Endothelial cell of umbilical vein (primary cell): ENCODE data around the gene NBPF10. TPM values are rescaled to one million over a fixed set of nuclear protein-coding genes. Genes with fewer than 3 reads are reported as not detected.

Source experiments
- polyA plus RNA-seq, 4 experiments: library from polyadenylated mRNA; depleted of rRNA in 3 of 4; stranded (reverse) in 3 of 4; unstranded in 1 of 4; fragments of >200 nt; gene quantifications; 2 replicates each; pipeline versions ENCODE4 v1.2.1 to v1.2.3, GENCODE V29; 2011 to 2012; ENCODE audit warnings: missing spikeins in 1 of 4
- total RNA-seq: library from RNA; stranded (reverse); gene quantifications from 2 replicates; pipeline ENCODE4 v1.2.3, GENCODE V29; 2021

NBPF10 gene
- total and polyA plus RNA-seq, 2 donors (not counting 3 experiments of a cell fraction or from before 2014, with no cell fraction given) = 0.61 to 1.8 TPM

Other genes starting within 250 kb of the NBPF10 start
- gene ITGA10, start 234.8 kb downstream of the NBPF10 start, total RNA-seq = 39.8 and 58.6 TPM in 2 replicates
- 16.9 and 20.6 TPM in 2 replicates for gene ITGA10, start 234.8 kb downstream of the NBPF10 start, polyA plus RNA-seq
- gene PEX11B, start 226.1 kb downstream of the NBPF10 start, total RNA-seq = 29.0 and 30.5 TPM in 2 replicates
- 39.7 and 42.5 TPM in 2 replicates for gene PEX11B, start 226.1 kb downstream of the NBPF10 start, polyA plus RNA-seq
- gene RBM8A, start 217.3 kb downstream of the NBPF10 start, total RNA-seq = 194 and 200 TPM in 2 replicates
- 101 and 192 TPM in 2 replicates for gene RBM8A, start 217.3 kb downstream of the NBPF10 start, polyA plus RNA-seq
- 54.9 and 55.6 TPM in 2 replicates for gene LIX1L, start 186.8 kb downstream of the NBPF10 start, total RNA-seq
- 48.4 and 56.4 TPM in 2 replicates for gene LIX1L, start 186.8 kb downstream of the NBPF10 start, polyA plus RNA-seq
- 0.24 and 0.60 TPM in 2 replicates for gene ANKRD34A, start 180.2 kb downstream of the NBPF10 start, total RNA-seq
- 0.41 and 0.43 TPM in 2 replicates for gene ANKRD34A, start 180.2 kb downstream of the NBPF10 start, polyA plus RNA-seq
- 15.3 and 18.8 TPM in 2 replicates for gene POLR3GL, start 180.1 kb downstream of the NBPF10 start, total RNA-seq
- 10.6 and 12.4 TPM in 2 replicates for gene POLR3GL, start 180.1 kb downstream of the NBPF10 start, polyA plus RNA-seq
- 7.6 and 9.1 TPM in 2 replicates for gene TXNIP, start 148.2 kb downstream of the NBPF10 start, total RNA-seq
- 21.8 and 31.3 TPM in 2 replicates for gene TXNIP, start 148.2 kb downstream of the NBPF10 start, polyA plus RNA-seq
- not detected in 2 replicates for gene HJV, start 123.1 kb downstream of the NBPF10 start, total RNA-seq
- gene HJV, start 123.1 kb downstream of the NBPF10 start, polyA plus RNA-seq = not detected in 2 replicates
- gene NOTCH2NLA, start 84.2 kb upstream of the NBPF10 start, total RNA-seq = 18.0 and 22.0 TPM in 2 replicates
- 7.4 and 7.9 TPM in 2 replicates for gene NOTCH2NLA, start 84.2 kb upstream of the NBPF10 start, polyA plus RNA-seq